H1 (cell line): Measurements from ENCODE around the gene CPXM1. TPM values are rescaled to one million over a fixed set of nuclear protein-coding genes. Genes with fewer than 3 reads are reported as not detected.

ENCODE experiments used
- polyA plus RNA-seq, 7 experiments: library from polyadenylated mRNA; depleted of rRNA in 3 of 7; stranded (reverse) in 5 of 7; unstranded in 2 of 7; fragments of >200 nt in 5 of 7; fragments of 200-250 nt in 2 of 7; gene quantifications; 1 replicate in 5 of 7; 2 replicates in 1 of 7; 4 replicates in 1 of 7; pipeline versions ENCODE4 v1.2.1 to v1.2.3, GENCODE V29; 2011 to 2013; ENCODE audit warnings: missing spikeins in 2 of 7, mixed read lengths in 2 of 7
- total RNA-seq: library from RNA; stranded (reverse); fragmentation: NEBNext Ultra II Directional; extraction: Animal tissue kit (Norgen Biotek cat#: 25700); gene quantifications from 2 replicates; pipeline ENCODE4 v1.2.1, GENCODE V29; 2021
- TF ChIP-seq, protein P1 (sequence below), 3 experiments: IDR thresholded peaks; 1 replicate in 2 of 3; 2 replicates in 1 of 3; pipeline versions ENCODE4 v1.5.1 to v1.6.1; 2011; ENCODE audit warnings: low read length in 3 of 3, mild to moderate bottlenecking in 3 of 3, inconsistent platforms in 2 of 3, low read depth in 1 of 3, moderate library complexity in 1 of 3; ENCODE audit not compliant: insufficient read depth in 1 of 3; ENCODE audit errors: control extremely low read depth in 1 of 3

CPXM1 gene
- total and polyA plus RNA-seq, 2 of the 8 experiments (the other 6 are each of a cell fraction or from before 2014, with no cell fraction given): 31.3 to 81.9 TPM

DNA sequence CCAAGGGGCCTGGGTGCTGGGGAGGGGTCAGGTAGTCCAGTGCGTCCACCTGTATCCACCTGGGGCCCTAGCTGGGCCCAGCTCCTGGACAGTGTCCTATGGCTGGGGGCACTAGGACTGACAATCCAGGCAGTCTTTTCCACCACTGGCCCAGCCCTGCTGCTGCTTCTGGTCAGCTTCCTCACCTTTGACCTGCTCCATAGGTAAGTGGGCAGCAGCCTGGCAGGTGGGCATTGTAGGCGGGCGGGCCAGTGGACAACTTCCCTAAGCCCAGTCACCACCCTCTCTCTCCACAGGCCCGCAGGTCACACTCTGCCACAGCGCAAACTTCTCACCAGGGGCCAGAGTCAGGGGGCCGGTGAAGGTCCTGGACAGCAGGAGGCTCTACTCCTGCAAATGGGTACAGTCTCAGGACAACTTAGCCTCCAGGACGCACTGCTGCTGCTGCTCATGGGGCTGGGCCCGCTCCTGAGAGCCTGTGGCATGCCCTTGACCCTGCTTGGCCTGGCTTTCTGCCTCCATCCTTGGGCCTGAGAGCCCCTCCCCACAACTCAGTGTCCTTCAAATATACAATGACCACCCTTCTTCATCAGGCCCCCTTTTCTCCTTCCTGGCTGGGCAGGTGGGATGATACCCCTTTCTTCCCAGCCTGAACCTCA, 14.9 kb upstream of the CPXM1 start (continued):
- TF ChIP-seq, protein P1, sequence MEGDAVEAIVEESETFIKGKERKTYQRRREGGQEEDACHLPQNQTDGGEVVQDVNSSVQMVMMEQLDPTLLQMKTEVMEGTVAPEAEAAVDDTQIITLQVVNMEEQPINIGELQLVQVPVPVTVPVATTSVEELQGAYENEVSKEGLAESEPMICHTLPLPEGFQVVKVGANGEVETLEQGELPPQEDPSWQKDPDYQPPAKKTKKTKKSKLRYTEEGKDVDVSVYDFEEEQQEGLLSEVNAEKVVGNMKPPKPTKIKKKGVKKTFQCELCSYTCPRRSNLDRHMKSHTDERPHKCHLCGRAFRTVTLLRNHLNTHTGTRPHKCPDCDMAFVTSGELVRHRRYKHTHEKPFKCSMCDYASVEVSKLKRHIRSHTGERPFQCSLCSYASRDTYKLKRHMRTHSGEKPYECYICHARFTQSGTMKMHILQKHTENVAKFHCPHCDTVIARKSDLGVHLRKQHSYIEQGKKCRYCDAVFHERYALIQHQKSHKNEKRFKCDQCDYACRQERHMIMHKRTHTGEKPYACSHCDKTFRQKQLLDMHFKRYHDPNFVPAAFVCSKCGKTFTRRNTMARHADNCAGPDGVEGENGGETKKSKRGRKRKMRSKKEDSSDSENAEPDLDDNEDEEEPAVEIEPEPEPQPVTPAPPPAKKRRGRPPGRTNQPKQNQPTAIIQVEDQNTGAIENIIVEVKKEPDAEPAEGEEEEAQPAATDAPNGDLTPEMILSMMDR (IDR thresholded peaks at IDR 0.05; ENCODE audit: control extremely low read depth in 1 of 3, insufficient read depth in 1 of 3, low read depth in 1 of 3, low read length in 3 of 3): no peak
